ENCODE results near the gene CDYL2.

Gene CDYL2

DNA sequence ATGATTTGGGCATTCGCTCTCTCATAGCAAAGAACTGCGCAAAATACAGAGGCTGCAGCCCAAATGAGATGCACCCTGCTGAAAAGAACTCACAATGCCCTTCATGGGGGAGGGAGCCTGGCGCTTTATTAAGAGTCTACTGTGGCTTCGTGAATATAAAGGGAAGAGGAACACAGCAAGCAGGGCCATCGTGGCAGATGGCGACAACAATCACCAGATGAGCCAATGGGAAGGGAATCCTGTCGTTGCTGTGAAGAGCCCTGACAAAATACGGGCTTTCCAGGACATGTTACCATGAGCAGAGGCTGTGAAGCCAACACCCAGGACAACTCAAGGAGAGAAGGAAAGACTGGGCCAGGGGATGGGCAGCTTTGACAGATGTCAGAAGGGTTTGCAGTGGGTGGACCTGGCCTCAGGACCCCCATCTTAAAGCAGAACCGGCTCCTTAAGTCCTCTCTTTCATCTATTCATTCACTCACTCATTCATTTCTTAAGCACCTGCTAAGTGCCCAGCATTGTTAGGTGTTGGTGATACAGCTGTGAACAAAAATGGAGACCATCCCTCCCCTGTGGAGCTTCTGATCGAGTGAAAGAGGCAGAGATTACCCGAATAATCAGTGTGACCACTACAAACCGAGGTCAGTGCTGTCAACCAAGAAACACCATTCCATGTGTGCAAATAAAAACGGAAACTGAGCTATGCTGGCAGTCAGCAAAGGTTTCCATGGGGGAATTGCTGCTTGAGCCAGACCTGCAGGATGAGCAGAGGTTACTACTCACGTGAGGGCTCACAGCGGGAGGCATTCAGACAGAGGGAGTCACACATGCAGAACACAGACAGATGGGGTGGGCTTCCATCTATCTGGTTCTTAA is 137.8 kb downstream of the CDYL2 start:
- no peak overlapping the region for H3K4ac ChIP-seq (ENCODE audit: low read depth, low read length)
- no peaks in the 10 kb centered on the region for H3K27me3 ChIP-seq (ENCODE audit: insufficient read depth, low read length, poor library complexity)
- no peak overlapping the region for H3K4me2 ChIP-seq (ENCODE audit: low read length)
- H4K8ac ChIP-seq (ENCODE audit: low read depth, low read length), result no peak overlapping the region
- no peak overlapping the region for H2BK15ac ChIP-seq (replicated peaks; ENCODE audit: low read depth)
- no peak overlapping the region for H2BK120ac ChIP-seq (ENCODE audit: low read depth, low read length)
- no peaks in the 10 kb centered on the region for H3K36me3 ChIP-seq (ENCODE audit: control insufficient read depth, insufficient read depth, low read length)
- no peak overlapping the region for H3K9ac ChIP-seq (ENCODE audit: low read length)
- no peak overlapping the region for H3K18ac ChIP-seq (ENCODE audit: low read length)
- no peak overlapping the region for H3K27ac ChIP-seq (ENCODE audit: low read depth, low read length)
- H3K4me3 ChIP-seq (ENCODE audit: low read length), result no peak overlapping the region
- H4K5ac ChIP-seq (ENCODE audit: low read length), result no peak overlapping the region
- peak; percentile 51 for DNase-seq
- no peak overlapping the region for H2AK5ac ChIP-seq (ENCODE audit: low read length)
- H3K79me1 ChIP-seq (ENCODE audit: low read length), result no peaks in the 10 kb centered on the region
- WGBS (ENCODE audit: extremely low coverage, insufficient coverage, low lambda C conversion rate), result no CpG with 5 or more reads among the region's 15 CpGs
- no peak overlapping the region for H2BK5ac ChIP-seq (ENCODE audit: low read length)
- peaks cover 3% of the 10 kb centered on the region for H3K4me1 ChIP-seq (ENCODE audit: control insufficient read depth, low read depth, low read length)
- H3K23ac ChIP-seq (ENCODE audit: low read length), result no peak overlapping the region
- no peak overlapping the region for H3K56ac ChIP-seq (ENCODE audit: low read length)
- no peaks in the 10 kb centered on the region for H3K79me2 ChIP-seq (ENCODE audit: control insufficient read depth, insufficient read depth, low read length)

DNA sequence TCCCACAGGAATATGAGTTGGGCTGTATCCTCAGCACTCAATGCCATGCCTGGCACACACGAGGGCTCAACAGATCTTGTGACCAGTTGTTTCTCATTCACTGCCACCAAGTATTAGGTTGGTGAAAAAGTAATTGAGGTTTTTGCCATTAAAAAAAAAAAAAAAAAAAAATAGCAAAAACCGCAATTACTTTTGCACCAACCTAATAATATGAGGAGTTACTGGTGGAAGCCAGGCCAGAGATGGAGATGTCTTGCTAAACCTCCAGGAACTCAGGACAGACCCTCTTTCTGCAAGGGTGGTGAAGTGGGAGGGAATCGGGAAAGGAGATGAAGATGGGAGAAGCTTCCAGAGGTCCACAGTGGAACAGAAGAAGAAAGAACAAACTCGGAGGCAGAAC is 139.0 kb downstream of the CDYL2 start:
- Histone ChIP-seq H3K4me2 (ENCODE audit: low read length) (no peak overlapping the region), H2AK5ac (ENCODE audit: low read length) (no peak overlapping the region), H3K79me2 (ENCODE audit: control insufficient read depth, insufficient read depth, low read length) (no peaks in the 10 kb centered on the region), H2BK120ac (ENCODE audit: low read depth, low read length) (no peak overlapping the region), H3K56ac (ENCODE audit: low read length) (no peak overlapping the region), H3K27ac (ENCODE audit: low read depth, low read length) (no peak overlapping the region), H3K4me3 (ENCODE audit: low read length) (no peak overlapping the region), H3K9ac (ENCODE audit: low read length) (no peak overlapping the region), H3K27me3 (ENCODE audit: insufficient read depth, low read length, poor library complexity) (no peaks in the 10 kb centered on the region), H3K36me3 (ENCODE audit: control insufficient read depth, insufficient read depth, low read length) (no peaks in the 10 kb centered on the region), H2BK15ac (replicated peaks; ENCODE audit: low read depth) (no peak overlapping the region), H3K18ac (ENCODE audit: low read length) (no peak overlapping the region), H3K4me1 (ENCODE audit: control insufficient read depth, low read depth, low read length) (peaks cover 3% of the 10 kb centered on the region), H3K79me1 (ENCODE audit: low read length) (no peaks in the 10 kb centered on the region), H3K23ac (ENCODE audit: low read length) (no peak overlapping the region), H4K5ac (ENCODE audit: low read length) (no peak overlapping the region), H4K8ac (ENCODE audit: low read depth, low read length) (no peak overlapping the region), H2BK5ac (ENCODE audit: low read length) (no peak overlapping the region), H3K4ac (ENCODE audit: low read depth, low read length) (no peak overlapping the region)
- no CpG with 5 or more reads among the region's 4 CpGs for WGBS (ENCODE audit: extremely low coverage, insufficient coverage, low lambda C conversion rate)
- no peak for DNase-seq

DNA sequence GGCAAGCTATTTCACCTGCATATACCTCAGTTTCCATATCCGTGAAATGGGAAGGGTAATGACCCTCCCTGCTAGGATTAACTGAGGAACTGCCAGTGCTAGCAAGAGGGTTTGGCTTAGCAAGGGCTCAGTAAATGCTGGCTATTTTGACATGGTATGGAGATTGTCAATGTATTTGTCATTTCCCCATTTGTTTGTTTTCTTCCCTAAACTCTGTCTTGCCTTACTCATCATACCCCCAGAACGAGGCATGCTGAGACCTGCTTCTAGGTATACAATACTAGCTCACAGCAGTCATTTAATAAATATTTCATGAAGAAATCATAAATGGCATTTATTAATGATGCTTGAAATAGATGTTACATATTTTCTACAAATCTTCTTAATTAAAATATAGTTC is 139.6 kb downstream of the CDYL2 start:
- Histone ChIP-seq H3K79me1 (ENCODE audit: low read length) (no peaks in the 10 kb centered on the region), H3K27me3 (ENCODE audit: insufficient read depth, low read length, poor library complexity) (no peaks in the 10 kb centered on the region), H2AK5ac (ENCODE audit: low read length) (no peak overlapping the region), H3K27ac (ENCODE audit: low read depth, low read length) (no peak overlapping the region), H3K56ac (ENCODE audit: low read length) (no peak overlapping the region), H2BK120ac (ENCODE audit: low read depth, low read length) (no peak overlapping the region), H3K79me2 (ENCODE audit: control insufficient read depth, insufficient read depth, low read length) (no peaks in the 10 kb centered on the region), H4K5ac (ENCODE audit: low read length) (no peak overlapping the region), H3K18ac (ENCODE audit: low read length) (no peak overlapping the region), H3K4me1 (ENCODE audit: control insufficient read depth, low read depth, low read length) (peaks cover 3% of the 10 kb centered on the region), H3K23ac (ENCODE audit: low read length) (no peak overlapping the region), H3K4ac (ENCODE audit: low read depth, low read length) (no peak overlapping the region), H2BK15ac (replicated peaks; ENCODE audit: low read depth) (no peak overlapping the region), H2BK5ac (ENCODE audit: low read length) (no peak overlapping the region), H3K4me3 (ENCODE audit: low read length) (no peak overlapping the region), H3K9ac (ENCODE audit: low read length) (no peak overlapping the region), H4K8ac (ENCODE audit: low read depth, low read length) (no peak overlapping the region), H3K36me3 (ENCODE audit: control insufficient read depth, insufficient read depth, low read length) (no peaks in the 10 kb centered on the region), H3K4me2 (ENCODE audit: low read length) (no peak overlapping the region)
- WGBS (ENCODE audit: extremely low coverage, insufficient coverage, low lambda C conversion rate), result no CpG with 5 or more reads among the region's 2 CpGs
- no peak for DNase-seq

DNA sequence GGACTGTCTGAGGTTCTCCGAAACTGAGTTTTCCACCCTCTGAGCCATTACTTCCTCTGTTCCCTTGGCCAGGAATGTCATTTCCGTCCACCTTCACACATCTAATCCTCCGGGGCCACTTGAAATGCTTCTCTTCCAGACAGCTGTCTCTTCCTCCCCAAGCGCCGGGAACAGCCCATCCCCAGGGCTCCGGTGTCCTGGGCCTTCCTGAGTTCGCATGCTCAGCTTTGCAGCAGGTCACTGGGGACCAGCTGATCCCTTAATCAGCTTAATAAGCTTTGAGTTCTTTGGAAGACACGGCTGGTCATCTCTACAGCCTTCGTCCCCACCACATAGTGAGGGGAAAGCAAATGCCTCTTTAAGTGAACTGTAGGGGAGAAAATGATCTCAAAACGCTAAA is 140.2 kb downstream of the CDYL2 start:
- Histone ChIP-seq H3K23ac (ENCODE audit: low read length) (no peak overlapping the region), H3K27ac (ENCODE audit: low read depth, low read length) (no peak overlapping the region), H4K5ac (ENCODE audit: low read length) (no peak overlapping the region), H3K4ac (ENCODE audit: low read depth, low read length) (no peak overlapping the region), H3K9ac (ENCODE audit: low read length) (no peak overlapping the region), H3K4me3 (ENCODE audit: low read length) (no peak overlapping the region), H2BK15ac (replicated peaks; ENCODE audit: low read depth) (no peak overlapping the region), H2BK5ac (ENCODE audit: low read length) (no peak overlapping the region), H2AK5ac (ENCODE audit: low read length) (no peak overlapping the region), H4K8ac (ENCODE audit: low read depth, low read length) (no peak overlapping the region), H3K79me2 (ENCODE audit: control insufficient read depth, insufficient read depth, low read length) (no peaks in the 10 kb centered on the region), H2BK120ac (ENCODE audit: low read depth, low read length) (no peak overlapping the region), H3K36me3 (ENCODE audit: control insufficient read depth, insufficient read depth, low read length) (no peaks in the 10 kb centered on the region), H3K4me2 (ENCODE audit: low read length) (no peak overlapping the region), H3K18ac (ENCODE audit: low read length) (no peak overlapping the region), H3K79me1 (ENCODE audit: low read length) (no peaks in the 10 kb centered on the region), H3K27me3 (ENCODE audit: insufficient read depth, low read length, poor library complexity) (no peaks in the 10 kb centered on the region), H3K56ac (ENCODE audit: low read length) (no peak overlapping the region), H3K4me1 (ENCODE audit: control insufficient read depth, low read depth, low read length) (peaks cover 3% of the 10 kb centered on the region)
- DNase-seq, result peak; percentile 40
- WGBS (ENCODE audit: extremely low coverage, insufficient coverage, low lambda C conversion rate), result no CpG with 5 or more reads among the region's 10 CpGs

DNA sequence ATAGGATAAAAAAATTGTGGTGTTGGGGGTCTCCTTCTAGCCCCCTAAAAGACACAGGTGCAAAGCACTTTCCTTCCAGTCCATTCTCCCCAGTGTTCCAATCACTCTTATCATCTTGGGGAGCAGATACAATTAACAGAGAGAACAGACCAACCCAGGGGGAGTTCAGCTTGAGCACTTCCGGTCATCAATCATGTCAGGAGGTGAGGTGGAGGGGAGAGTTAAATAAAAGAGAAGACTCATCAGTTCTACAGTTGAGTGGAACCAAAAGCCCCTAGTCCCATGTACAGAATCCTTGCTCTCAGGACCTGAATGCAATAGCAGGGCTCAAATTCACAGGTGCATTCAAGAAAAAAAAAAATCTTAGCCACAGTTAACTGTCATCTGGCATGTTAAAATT is 141.3 kb downstream of the CDYL2 start:
- Histone ChIP-seq H3K79me1 (ENCODE audit: low read length) (no peaks in the 10 kb centered on the region), H3K56ac (ENCODE audit: low read length) (no peak overlapping the region), H4K8ac (ENCODE audit: low read depth, low read length) (no peak overlapping the region), H2BK120ac (ENCODE audit: low read depth, low read length) (no peak overlapping the region), H3K4me2 (ENCODE audit: low read length) (no peak overlapping the region), H4K5ac (ENCODE audit: low read length) (no peak overlapping the region), H3K4me1 (ENCODE audit: control insufficient read depth, low read depth, low read length) (peaks cover 3% of the 10 kb centered on the region), H2AK5ac (ENCODE audit: low read length) (no peak overlapping the region), H2BK15ac (replicated peaks; ENCODE audit: low read depth) (no peak overlapping the region), H2BK5ac (ENCODE audit: low read length) (no peak overlapping the region), H3K79me2 (ENCODE audit: control insufficient read depth, insufficient read depth, low read length) (no peaks in the 10 kb centered on the region), H3K23ac (ENCODE audit: low read length) (no peak overlapping the region), H3K27me3 (ENCODE audit: insufficient read depth, low read length, poor library complexity) (no peaks in the 10 kb centered on the region), H3K36me3 (ENCODE audit: control insufficient read depth, insufficient read depth, low read length) (no peaks in the 10 kb centered on the region), H3K18ac (ENCODE audit: low read length) (no peak overlapping the region), H3K9ac (ENCODE audit: low read length) (no peak overlapping the region), H3K4me3 (ENCODE audit: low read length) (no peak overlapping the region), H3K27ac (ENCODE audit: low read depth, low read length) (no peak overlapping the region), H3K4ac (ENCODE audit: low read depth, low read length) (no peak overlapping the region)
- no CpG with 5 or more reads among the region's 1 CpG for WGBS (ENCODE audit: extremely low coverage, insufficient coverage, low lambda C conversion rate)
- DNase-seq, result no peak

DNA sequence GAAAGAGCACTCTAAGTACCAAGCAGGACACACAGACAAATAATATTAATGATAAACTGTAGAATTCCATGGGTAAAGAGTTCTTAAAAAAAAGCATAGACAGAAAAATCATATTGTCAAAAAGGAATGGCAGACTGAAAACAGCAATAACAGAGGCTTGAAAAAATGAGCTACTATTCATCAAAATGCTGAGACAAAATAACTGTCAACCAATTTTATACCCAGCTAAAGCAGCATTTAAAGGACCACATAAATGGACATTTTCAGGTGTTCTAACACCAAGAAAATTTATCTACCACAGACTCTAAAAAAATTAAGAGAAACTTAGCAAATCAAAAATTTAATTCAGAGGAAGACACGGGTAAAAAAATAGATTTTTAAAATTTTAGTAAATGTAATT is 144.5 kb downstream of the CDYL2 start:
- no peak overlapping the region for H3K4ac ChIP-seq (ENCODE audit: low read depth, low read length)
- no peaks in the 10 kb centered on the region for H3K4me1 ChIP-seq (ENCODE audit: control insufficient read depth, low read depth, low read length)
- H3K4me2 ChIP-seq (ENCODE audit: low read length), result no peak overlapping the region
- H3K27ac ChIP-seq (ENCODE audit: low read depth, low read length), result no peak overlapping the region
- no peaks in the 10 kb centered on the region for H3K79me2 ChIP-seq (ENCODE audit: control insufficient read depth, insufficient read depth, low read length)
- H2AK5ac ChIP-seq (ENCODE audit: low read length), result no peak overlapping the region
- no peak overlapping the region for H3K23ac ChIP-seq (ENCODE audit: low read length)
- no peak overlapping the region for H3K18ac ChIP-seq (ENCODE audit: low read length)
- no peak overlapping the region for H4K5ac ChIP-seq (ENCODE audit: low read length)
- H3K27me3 ChIP-seq (ENCODE audit: insufficient read depth, low read length, poor library complexity), result no peaks in the 10 kb centered on the region
- H4K8ac ChIP-seq (ENCODE audit: low read depth, low read length), result no peak overlapping the region
- H2BK5ac ChIP-seq (ENCODE audit: low read length), result no peak overlapping the region
- no peak overlapping the region for H2BK120ac ChIP-seq (ENCODE audit: low read depth, low read length)
- no peak overlapping the region for H2BK15ac ChIP-seq (replicated peaks; ENCODE audit: low read depth)
- 100% methylated on average over 1 of the region's 1 CpG for WGBS (ENCODE audit: extremely low coverage, insufficient coverage, low lambda C conversion rate)
- no peak for DNase-seq
- no peak overlapping the region for H3K56ac ChIP-seq (ENCODE audit: low read length)
- no peaks in the 10 kb centered on the region for H3K79me1 ChIP-seq (ENCODE audit: low read length)
- H3K36me3 ChIP-seq (ENCODE audit: control insufficient read depth, insufficient read depth, low read length), result no peaks in the 10 kb centered on the region
- H3K4me3 ChIP-seq (ENCODE audit: low read length), result no peak overlapping the region
- no peak overlapping the region for H3K9ac ChIP-seq (ENCODE audit: low read length)

Measured in mesendoderm (in vitro differentiated cells).